OCI-M1 (cell line): Measurements from ENCODE around the gene KLHL26.
"Not testable (repeated sequence)": the region's sequence is repeated elsewhere in the genome, so short reads cannot be mapped to it uniquely, and the experiment has no call there.

Experiments
- DNase-seq: peaks from one replicate; lab custom pipeline; 2025; lab: John Stamatoyannopoulos, UW

The KLHL26 gene

GRCh38 chr19:18662972-18663732 is 26.3 kb downstream of the KLHL26 start:
- DNase-seq: no peak

- no peak for DNase-seq
Measured at GRCh38 chr19:18663940-18664530, 27.2 kb downstream of the KLHL26 start.

- no peak for DNase-seq
Measured at GRCh38 chr19:18665771-18666202, 29.0 kb downstream of the KLHL26 start.

- no peak for DNase-seq
Measured at GRCh38 chr19:18666317-18666716, 29.5 kb downstream of the KLHL26 start.

- no peak for DNase-seq
Measured at GRCh38 chr19:18666784-18667183, 30.0 kb downstream of the KLHL26 start.

- no peak for DNase-seq
Measured at GRCh38 chr19:18667531-18668251, 30.9 kb downstream of the KLHL26 start.

GRCh38 chr19:18668252-18668631 is 31.4 kb downstream of the KLHL26 start:
- no peak for DNase-seq

GRCh38 chr19:18668744-18669523 is 32.1 kb downstream of the KLHL26 start:
- DNase-seq: no peak

- DNase-seq: no peak
Measured at GRCh38 chr19:18669524-18669817, 32.6 kb downstream of the KLHL26 start.

- no peak for DNase-seq
Measured at GRCh38 chr19:18669883-18670282, 33.1 kb downstream of the KLHL26 start.

GRCh38 chr19:18670312-18670711 is 33.5 kb downstream of the KLHL26 start:
- no peak for DNase-seq

- DNase-seq: no peak
Measured at GRCh38 chr19:18671303-18672043, 34.6 kb downstream of the KLHL26 start.

- DNase-seq: no peak
Measured at GRCh38 chr19:18672044-18672451, 35.2 kb downstream of the KLHL26 start.

GRCh38 chr19:18672606-18673337 is 35.9 kb downstream of the KLHL26 start:
- no peak for DNase-seq

- no peak for DNase-seq
Measured at GRCh38 chr19:18674616-18675015, 37.8 kb downstream of the KLHL26 start.

- peak; percentile 23 for DNase-seq
Measured at GRCh38 chr19:18675779-18676178, 39.0 kb downstream of the KLHL26 start.

- DNase-seq: no peak
Measured at GRCh38 chr19:18676692-18677091, 39.9 kb downstream of the KLHL26 start.

- DNase-seq: no peak
Measured at GRCh38 chr19:18677156-18677555, 40.3 kb downstream of the KLHL26 start.

GRCh38 chr19:18680148-18680547 is 43.3 kb downstream of the KLHL26 start:
- not testable (repeated sequence) for DNase-seq

- peak; percentile 65 for DNase-seq
Measured at GRCh38 chr19:18682807-18683108, 45.9 kb downstream of the KLHL26 start.
